ES-I3 (cell line): ENCODE data around the gene EXOSC10.
"Not testable (repeated sequence)": the region's sequence is repeated elsewhere in the genome, so short reads cannot be mapped to it uniquely, and the experiment has no call there.

Experiments used
- H3K36me3 ChIP-seq: 2 replicates; pipeline ENCODE4 v1.6.1; 2013; ENCODE audit warnings: mild to moderate bottlenecking, low read length, control low read depth, moderate library complexity; ENCODE audit not compliant: insufficient read depth
- H3K4me1 ChIP-seq: 2 replicates; pipeline ENCODE4 v1.6.1; 2013; ENCODE audit warnings: mild to moderate bottlenecking, control low read depth, low read length; ENCODE audit not compliant: insufficient read depth
- H3K9ac ChIP-seq: 2 replicates; pipeline ENCODE4 v1.6.1; 2013; ENCODE audit warnings: low read depth, mild to moderate bottlenecking, low read length, moderate library complexity
- H3K9me3 ChIP-seq: 2 replicates; pipeline ENCODE4 v1.6.1; 2013; ENCODE audit warnings: mild to moderate bottlenecking, low read length, moderate library complexity; ENCODE audit not compliant: control insufficient read depth, insufficient read depth

The EXOSC10 gene

GRCh38 chr1:11059968-11060830 lies 39.5 kb downstream of the EXOSC10 start, which contains the start of gene SRM:
Gene SRM (minus strand): TSS chr1:11060018. CDS start chr1:11059943, 75 bp downstream.
- Histone ChIP-seq H3K36me3 (peaks cover 3% of the 10 kb centered on the region), H3K4me1 (no peaks in the 10 kb centered on the region; the same call in 1 of the 2 replicates), H3K9me3 (no peaks in the 10 kb centered on the region), H3K9ac (peak within 1 kb of the TSS; percentile 87)

GRCh38 chr1:11059155-11059967 lies 40.3 kb downstream of the EXOSC10 start:
- no peaks in the 10 kb centered on the region for H3K9me3 ChIP-seq
- H3K9ac ChIP-seq: peak overlapping the region; percentile 84
- no peaks in the 10 kb centered on the region; the same call in 1 of the 2 replicates for H3K4me1 ChIP-seq
- H3K36me3 ChIP-seq: peaks cover 3% of the 10 kb centered on the region; the same call in 1 of the 2 replicates

GRCh38 chr1:11058595-11059154 lies 41.0 kb downstream of the EXOSC10 start:
- H3K9me3 ChIP-seq: no peaks in the 10 kb centered on the region
- H3K36me3 ChIP-seq: peaks cover 3% of the 10 kb centered on the region; the same call in 1 of the 2 replicates
- no peaks in the 10 kb centered on the region; the same call in 1 of the 2 replicates for H3K4me1 ChIP-seq
- H3K9ac ChIP-seq: peak overlapping the region; percentile 84

- H3K9me3 ChIP-seq: no peaks in the 10 kb centered on the region
- peaks cover 1% of the 10 kb centered on the region; the same call in 1 of the 2 replicates for H3K4me1 ChIP-seq
- no peaks in the 10 kb centered on the region for H3K36me3 ChIP-seq
- H3K9ac ChIP-seq: no peak overlapping the region
Observed at GRCh38 chr1:11058026-11058425, 41.6 kb downstream of the EXOSC10 start.

GRCh38 chr1:11057477-11057876 lies 42.2 kb downstream of the EXOSC10 start:
- H3K36me3 ChIP-seq: no peaks in the 10 kb centered on the region
- H3K9ac ChIP-seq: no peak overlapping the region
- peaks cover 6% of the 10 kb centered on the region; the same call in 1 of the 2 replicates for H3K4me1 ChIP-seq
- no peaks in the 10 kb centered on the region for H3K9me3 ChIP-seq

- no peak overlapping the region for H3K9ac ChIP-seq
- H3K36me3 ChIP-seq: no peaks in the 10 kb centered on the region
- H3K9me3 ChIP-seq: no peaks in the 10 kb centered on the region
- peaks cover 13% of the 10 kb centered on the region; the same call in 1 of the 2 replicates for H3K4me1 ChIP-seq
Observed at GRCh38 chr1:11056504-11056903, 43.2 kb downstream of the EXOSC10 start.

GRCh38 chr1:11055676-11056075 lies 44.0 kb downstream of the EXOSC10 start:
- Histone ChIP-seq H3K36me3 (no peaks in the 10 kb centered on the region), H3K9ac (no peak overlapping the region), H3K9me3 (no peaks in the 10 kb centered on the region), H3K4me1 (peaks cover 13% of the 10 kb centered on the region; the same call in 1 of the 2 replicates)

GRCh38 chr1:11054666-11055065 lies 45.0 kb downstream of the EXOSC10 start:
- Histone ChIP-seq H3K9ac (no peak overlapping the region), H3K9me3 (no peaks in the 10 kb centered on the region), H3K36me3 (no peaks in the 10 kb centered on the region), H3K4me1 (peaks cover 13% of the 10 kb centered on the region; the same call in 1 of the 2 replicates)

GRCh38 chr1:11054181-11054580 lies 45.5 kb downstream of the EXOSC10 start:
- Histone ChIP-seq H3K4me1 (peaks cover 13% of the 10 kb centered on the region; the same call in 1 of the 2 replicates), H3K9ac (no peak overlapping the region), H3K36me3 (no peaks in the 10 kb centered on the region), H3K9me3 (no peaks in the 10 kb centered on the region)

GRCh38 chr1:11053758-11054137 lies 45.9 kb downstream of the EXOSC10 start:
- H3K9me3 ChIP-seq: no peaks in the 10 kb centered on the region
- no peaks in the 10 kb centered on the region for H3K36me3 ChIP-seq
- peaks cover 13% of the 10 kb centered on the region; the same call in 1 of the 2 replicates for H3K4me1 ChIP-seq
- H3K9ac ChIP-seq: no peak overlapping the region

- Histone ChIP-seq H3K9me3 (no peaks in the 10 kb centered on the region), H3K4me1 (peaks cover 13% of the 10 kb centered on the region; the same call in 1 of the 2 replicates), H3K36me3 (no peaks in the 10 kb centered on the region), H3K9ac (no peak overlapping the region)
Observed at GRCh38 chr1:11052839-11053757, 46.6 kb downstream of the EXOSC10 start.

GRCh38 chr1:11051781-11052511 lies 47.7 kb downstream of the EXOSC10 start:
- H3K9me3 ChIP-seq: no peaks in the 10 kb centered on the region
- H3K4me1 ChIP-seq: peaks cover 13% of the 10 kb centered on the region; the same call in 1 of the 2 replicates
- H3K9ac ChIP-seq: no peak overlapping the region
- H3K36me3 ChIP-seq: no peaks in the 10 kb centered on the region

GRCh38 chr1:11051121-11051520 lies 48.5 kb downstream of the EXOSC10 start:
- H3K4me1 ChIP-seq: peaks cover 13% of the 10 kb centered on the region; the same call in 1 of the 2 replicates
- H3K36me3 ChIP-seq, H3K9me3 ChIP-seq, H3K9ac ChIP-seq: not testable (repeated sequence)
